Kidney capillary endothelial cell (primary cell): ENCODE data around the gene BYSL.
"Not testable (repeated sequence)": the region's sequence is repeated elsewhere in the genome, so short reads cannot be mapped to it uniquely, and the experiment has no call there.

Experiments
- DNase-seq: peaks from one replicate; pipeline ENCODE4 v3.0.0-alpha.2; 2018; ENCODE audit warnings: low spot score

The BYSL gene

GRCh38 chr6:41942067-41942851 lies 21.0 kb downstream of the BYSL start:
- peak; percentile 67 for DNase-seq

GRCh38 chr6:41942882-41943281 lies 21.6 kb downstream of the BYSL start:
- DNase-seq, result not testable (repeated sequence)

GRCh38 chr6:41943456-41943855 lies 22.2 kb downstream of the BYSL start:
- no peak for DNase-seq

DNA sequence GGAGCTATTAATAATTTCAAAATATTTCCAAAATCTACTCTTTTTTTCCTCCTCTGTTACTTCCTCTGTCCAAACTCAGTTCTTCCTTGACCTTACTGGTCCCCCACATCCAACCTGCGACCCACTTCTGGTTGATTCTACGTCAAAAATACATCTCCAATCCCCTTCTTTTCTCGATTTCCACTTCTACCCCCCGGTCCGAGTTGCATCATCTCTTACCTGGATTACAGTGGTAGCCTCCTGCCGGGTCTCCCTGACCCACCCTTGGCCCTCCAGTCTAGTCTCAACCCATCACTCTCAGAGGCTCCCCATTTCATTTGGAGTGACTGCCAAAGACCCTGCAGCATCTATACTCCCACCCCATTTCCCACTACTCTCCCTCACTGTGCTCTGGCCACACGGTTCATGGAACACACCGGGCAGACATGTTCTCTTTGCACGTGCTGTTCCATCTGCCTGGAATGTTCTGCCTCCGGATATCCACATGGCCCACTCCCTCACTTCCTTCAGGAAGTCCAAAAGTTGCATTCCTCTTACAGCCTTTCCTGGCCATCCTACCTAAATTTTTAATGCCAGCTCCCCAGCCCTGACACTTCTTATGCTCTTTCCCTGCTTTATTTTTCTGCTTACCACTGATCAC lies 26.4 kb downstream of the BYSL start:
- DNase-seq, result no peak

GRCh38 chr6:41954668-41955067 lies 33.4 kb downstream of the BYSL start:
- DNase-seq, result no peak

DNA sequence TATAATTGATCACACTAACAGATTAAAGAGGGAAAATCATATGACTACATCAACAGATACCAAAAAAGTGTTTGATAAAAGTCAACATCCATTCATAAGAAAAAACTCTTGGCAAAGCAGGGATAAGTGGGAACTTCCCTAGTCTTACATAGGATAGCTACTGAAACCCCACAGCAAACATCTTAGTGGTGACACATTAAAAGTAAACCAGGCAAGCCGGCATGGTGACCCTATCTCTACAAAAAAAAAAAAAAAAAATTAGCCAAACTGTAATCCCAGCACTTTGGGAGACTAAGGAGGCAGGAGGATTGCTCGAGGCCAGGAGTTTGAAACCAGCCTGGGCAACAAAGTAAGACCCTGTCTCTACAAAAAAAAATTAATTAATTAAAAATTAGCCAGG lies 34.1 kb downstream of the BYSL start:
- DNase-seq, result no peak

DNA sequence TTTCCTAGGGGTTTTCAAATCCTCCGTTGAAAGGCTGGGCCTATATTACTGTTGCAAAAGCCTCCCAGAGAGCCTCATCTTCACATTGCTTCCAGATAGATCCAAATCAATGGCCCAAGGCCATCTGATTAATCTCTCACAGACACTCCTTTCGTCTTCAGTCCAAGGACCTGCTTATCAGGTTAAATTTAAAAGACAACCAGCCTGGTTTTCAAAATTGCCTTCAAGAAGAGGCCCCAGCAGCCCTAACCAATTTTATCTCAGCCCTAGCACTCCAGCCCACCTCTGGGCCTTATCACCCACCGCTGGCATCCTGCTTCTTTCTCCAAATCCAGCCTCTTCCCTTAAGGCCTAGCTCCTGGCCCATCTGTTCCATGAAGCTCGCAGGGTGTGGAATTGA lies 35.8 kb downstream of the BYSL start:
- no peak for DNase-seq

- DNase-seq, result no peak
Observed at GRCh38 chr6:41958022-41958856, 36.9 kb downstream of the BYSL start.

- DNase-seq, result no peak
Observed at GRCh38 chr6:41960028-41960427, 38.7 kb downstream of the BYSL start.

GRCh38 chr6:41963371-41963770 lies 42.1 kb downstream of the BYSL start:
- no peak for DNase-seq

DNA sequence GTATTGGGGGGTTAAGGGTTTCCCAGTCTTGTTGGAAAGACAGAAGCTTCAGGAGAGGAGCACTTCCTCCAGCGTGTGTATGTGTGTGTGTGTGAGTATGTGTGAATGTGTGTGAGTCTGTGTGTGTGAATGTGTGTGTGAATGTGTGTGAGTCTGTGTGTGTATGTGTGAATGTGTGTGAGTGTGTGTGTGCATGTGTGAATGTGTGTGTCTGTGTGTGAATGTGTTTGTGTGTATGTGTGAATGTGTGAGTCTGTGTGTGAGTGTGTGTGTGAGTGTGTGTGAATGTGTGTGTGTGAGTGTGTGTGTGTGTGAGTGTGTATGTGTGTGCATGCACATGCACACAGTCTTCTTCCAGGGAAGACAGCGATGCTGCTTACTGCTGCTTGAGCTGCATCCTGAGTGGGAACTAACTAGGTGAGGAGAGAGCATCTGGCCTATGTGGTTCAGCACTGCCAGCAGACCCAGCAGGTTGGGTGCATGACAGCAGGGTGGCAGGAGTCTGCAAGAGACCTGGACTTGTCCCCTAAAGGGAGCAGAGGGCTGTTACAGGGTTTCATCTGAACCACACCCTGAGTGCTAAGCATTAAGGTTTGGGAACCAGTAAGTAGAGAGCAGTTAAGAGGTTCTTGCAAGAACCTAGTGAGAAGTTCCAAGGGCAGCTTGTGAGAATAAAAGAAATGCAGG lies 43.0 kb downstream of the BYSL start:
- DNase-seq, result no peak

GRCh38 chr6:41965429-41966213 lies 44.3 kb downstream of the BYSL start:
- DNase-seq, result peak; percentile 27

DNA sequence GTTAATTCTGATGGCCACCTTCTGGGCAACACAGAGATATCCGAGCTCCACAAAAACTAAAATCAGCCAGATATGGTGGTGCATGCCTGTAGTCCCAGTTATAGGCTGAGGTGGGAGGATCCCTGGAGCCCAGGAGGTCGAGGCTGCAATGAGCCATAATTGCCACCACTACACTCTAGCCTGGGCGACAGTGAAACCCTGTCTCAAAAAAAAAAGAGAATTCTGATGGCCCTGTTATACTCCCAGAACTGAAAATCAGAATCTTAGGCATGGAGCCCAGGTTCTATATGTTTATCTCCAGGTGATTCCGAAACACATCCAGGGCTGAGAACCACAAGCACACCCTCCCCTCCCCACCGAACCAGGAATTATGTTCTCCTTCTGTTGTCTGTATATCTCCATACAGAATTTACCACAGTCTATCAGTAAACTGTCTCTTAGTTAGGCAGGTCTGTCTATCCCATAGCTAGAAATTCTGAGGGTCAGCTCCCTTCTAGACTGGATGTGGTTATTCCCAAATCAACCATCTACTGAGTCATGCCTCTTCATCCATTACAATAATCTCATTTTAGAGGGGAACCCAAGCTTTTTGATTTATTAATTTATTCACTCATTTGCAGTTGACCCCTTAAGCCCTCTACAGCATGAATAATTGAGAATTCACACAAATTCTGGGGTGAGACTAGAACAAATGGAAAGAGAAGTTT lies 45.1 kb downstream of the BYSL start:
- peak; percentile 18 for DNase-seq

DNA sequence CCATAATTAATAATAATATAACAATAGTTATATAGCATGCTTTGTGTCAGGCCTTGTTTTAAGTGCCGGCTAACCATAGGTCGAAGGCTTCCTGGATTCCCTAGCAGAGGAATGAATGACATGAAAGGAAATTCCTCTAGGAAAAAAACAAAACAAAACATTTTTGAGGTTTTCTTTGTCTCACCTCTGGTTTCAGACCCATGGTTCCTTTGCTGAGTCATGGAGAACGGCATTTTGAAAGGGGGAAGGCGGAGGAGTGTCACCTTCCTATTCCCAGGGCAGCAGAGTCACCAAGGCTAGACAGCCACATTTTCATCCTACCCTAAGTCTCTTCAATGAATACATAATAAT lies 45.6 kb downstream of the BYSL start:
- peak; percentile 83 for DNase-seq

- DNase-seq, result no peak
Observed at GRCh38 chr6:41967312-41968287, 46.3 kb downstream of the BYSL start.

DNA sequence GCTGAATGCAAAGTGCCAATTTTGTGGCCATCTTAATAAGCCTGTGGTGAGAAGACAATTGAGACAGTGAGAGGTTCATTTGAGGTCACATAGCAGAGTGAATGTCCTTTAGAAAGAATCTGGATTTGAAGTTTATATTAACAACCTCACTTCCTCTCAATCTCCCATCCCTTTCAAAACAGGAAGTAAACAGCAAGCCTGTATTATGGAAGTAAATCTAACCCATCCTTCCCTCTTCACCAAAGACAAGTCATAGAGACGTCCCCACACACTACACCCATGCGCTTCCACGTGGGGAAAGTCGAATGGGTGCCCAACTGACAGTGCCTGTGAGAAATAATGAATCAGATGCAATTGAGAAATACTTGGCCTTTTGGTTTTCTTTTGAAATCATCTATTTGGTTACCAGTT lies 49.1 kb downstream of the BYSL start:
- peak; percentile 27 for DNase-seq

GRCh38 chr6:41972826-41973225 lies 51.5 kb downstream of the BYSL start:
- no peak for DNase-seq

- DNase-seq, result no peak
Observed at GRCh38 chr6:41974281-41974825, 53.1 kb downstream of the BYSL start.

GRCh38 chr6:41975276-41975675 lies 54.0 kb downstream of the BYSL start:
- no peak for DNase-seq
